ENCODE measurements around the gene SDC1.

DNA sequence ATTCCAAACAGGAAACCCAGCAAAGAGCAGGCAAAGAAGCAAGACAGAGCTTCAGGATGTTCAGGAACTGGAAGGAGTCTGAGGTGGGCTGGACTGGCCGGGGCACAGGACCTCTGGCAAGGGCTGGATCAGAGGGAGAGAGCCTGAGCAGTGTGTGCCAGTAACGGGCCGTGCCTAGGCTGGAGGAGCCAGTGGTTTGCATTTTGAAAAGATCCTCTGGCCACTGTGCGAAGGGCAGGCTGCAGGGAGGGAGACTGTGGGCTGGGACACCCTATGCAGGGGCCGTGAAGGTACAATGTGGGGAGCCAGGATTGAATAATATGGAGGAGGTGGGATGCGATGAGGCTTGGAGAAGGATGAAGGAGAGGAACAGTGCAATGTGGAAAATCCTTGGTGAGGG is 6.2 kb upstream of the SDC1 start:
- TF ChIP-seq CTCF (conservative IDR thresholded peaks at IDR 0.05) (no peak), ZFX (IDR thresholded peaks at IDR 0.05) (no peak)

Measured in C4-2B (cell line).